Right atrium auricular region (tissue), 2 donors: ENCODE data around the gene ACOXL. TPM values are rescaled to one million over a fixed set of nuclear protein-coding genes. Genes with fewer than 3 reads are reported as not detected.

Source experiments
- DNase-seq: peaks from one replicate; pipeline ENCODE4 v3.0.0-alpha.2; 2019; ENCODE audit warnings: low spot score
- H3K27ac ChIP-seq, 2 donors: fragments of 200-600 bp; sonication (generic); 1 replicate in 1 of 2; 2 replicates in 1 of 2; pipeline ENCODE4 v1.5.1; 2016 to 2019
- H3K27me3 ChIP-seq, 2 donors: fragments of 200-600 bp; sonication (generic); one replicate each; pipeline versions ENCODE4 v1.5.1 to v1.6.0; 2017 to 2019
- H3K36me3 ChIP-seq: fragments of 200-600 bp; sonication (generic); one replicate; pipeline ENCODE4 v1.5.1; 2016
- H3K4me1 ChIP-seq, 2 donors: fragments of 200-600 bp; sonication (generic); one replicate each; pipeline versions ENCODE4 v1.5.1 to v1.6.0; 2017 to 2019
- H3K4me3 ChIP-seq, 2 donors: fragments of 200-600 bp; sonication (generic); 1 replicate in 1 of 2; 2 replicates in 1 of 2; pipeline ENCODE4 v1.5.1; 2017 to 2019; ENCODE audit warnings: mild to moderate bottlenecking in 1 of 2, moderate library complexity in 1 of 2
- H3K9me3 ChIP-seq, 2 donors: fragments of 200-600 bp; sonication (generic); one replicate each; pipeline ENCODE4 v1.5.1; 2019
- CTCF ChIP-seq, 2 donors: fragments of 200-600 bp; sonication (generic); IDR thresholded peaks; one replicate each; pipeline ENCODE4 v1.5.1; 2019; ENCODE audit warnings: antibody characterized with exemption in 2 of 2
- total RNA-seq, 2 donors: library from RNA; depleted of rRNA; stranded (reverse); fragments of >200 nt; gene quantifications; one replicate each; pipeline ENCODE4 v1.1.0, GENCODE V29; 2016

ACOXL gene
- total RNA-seq, 2 donors from 2014 or later, result 0.33 to 0.55 TPM

GRCh38 chr2:110860630-110861029 is 128.3 kb downstream of the ACOXL start:
- H3K9me3 ChIP-seq, result no peaks in the 10 kb centered on the region
- H3K27me3 ChIP-seq, result no peaks in the 10 kb centered on the region
- no peaks in the 10 kb centered on the region for H3K4me1 ChIP-seq
- H3K36me3 ChIP-seq, result no peaks in the 10 kb centered on the region
- no peak overlapping the region for H3K27ac ChIP-seq
- no peak for DNase-seq
- H3K4me3 ChIP-seq, result no peak overlapping the region
- no peak for TF ChIP-seq CTCF (IDR thresholded peaks at IDR 0.05)

DNA sequence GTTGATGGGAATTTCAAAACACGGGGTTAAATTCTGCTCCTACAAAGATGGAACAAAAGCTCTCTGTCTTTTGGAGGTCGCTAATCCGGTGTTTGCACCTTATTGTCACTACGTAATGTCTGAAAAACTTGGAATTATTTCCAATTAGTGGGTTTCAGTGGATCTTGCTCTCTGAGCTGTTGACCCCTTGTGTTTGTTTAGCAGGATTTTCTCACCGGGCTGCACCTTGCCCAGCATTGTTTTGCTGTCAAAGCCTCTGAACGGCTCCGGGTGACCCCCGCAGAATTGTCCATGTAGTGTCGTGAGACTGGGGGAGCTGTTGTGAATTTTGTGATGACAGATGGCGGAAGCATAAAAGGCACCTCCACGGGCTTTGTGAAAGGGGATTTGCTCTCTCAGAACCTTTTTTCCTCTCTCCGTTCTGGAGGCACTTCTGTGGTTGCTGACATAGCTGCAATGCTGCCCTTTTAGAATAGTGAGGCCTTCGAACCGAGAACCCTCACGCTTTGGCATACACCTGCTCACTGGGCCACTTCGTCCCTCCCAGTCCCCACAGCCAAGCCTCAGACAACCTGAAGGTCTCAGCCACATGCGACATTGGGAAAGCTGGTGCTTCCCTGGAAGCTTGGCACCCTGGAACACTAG is 129.4 kb downstream of the ACOXL start:
- no peak overlapping the region for H3K27ac ChIP-seq
- no peak for DNase-seq
- no peaks in the 10 kb centered on the region for H3K27me3 ChIP-seq
- no peaks in the 10 kb centered on the region for H3K9me3 ChIP-seq
- no peaks in the 10 kb centered on the region for H3K4me1 ChIP-seq
- no peaks in the 10 kb centered on the region for H3K36me3 ChIP-seq
- no peak for TF ChIP-seq CTCF (IDR thresholded peaks at IDR 0.05)
- no peak overlapping the region for H3K4me3 ChIP-seq

DNA sequence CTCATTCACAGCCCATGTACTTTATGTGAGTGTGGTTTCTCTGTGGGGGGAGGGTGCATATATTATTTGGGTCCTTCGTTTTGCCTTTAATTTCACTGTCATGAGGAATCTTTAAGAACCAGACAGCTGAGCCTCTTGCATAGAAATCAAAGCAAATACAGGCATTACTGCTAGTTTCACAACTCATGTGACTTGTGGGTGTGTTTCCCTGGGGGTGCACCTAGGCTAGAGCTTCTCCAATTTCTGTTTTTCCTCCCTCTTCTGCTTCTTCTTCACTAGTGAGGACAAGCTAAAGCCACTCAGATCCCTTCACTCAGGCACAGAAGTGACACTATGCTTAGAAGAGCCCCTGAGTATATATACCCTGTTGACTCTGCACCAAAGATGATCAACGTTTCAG is 131.4 kb downstream of the ACOXL start:
- TF ChIP-seq CTCF (IDR thresholded peaks at IDR 0.05), result no peak
- H3K9me3 ChIP-seq, result no peaks in the 10 kb centered on the region
- H3K27ac ChIP-seq, result no peak overlapping the region
- H3K4me1 ChIP-seq, result no peaks in the 10 kb centered on the region
- no peaks in the 10 kb centered on the region for H3K27me3 ChIP-seq
- no peak overlapping the region for H3K4me3 ChIP-seq
- no peaks in the 10 kb centered on the region for H3K36me3 ChIP-seq
- DNase-seq, result no peak

- H3K27me3 ChIP-seq, result no peaks in the 10 kb centered on the region
Measured at GRCh38 chr2:110864176-110864575, 131.8 kb downstream of the ACOXL start.

GRCh38 chr2:110864731-110865130 is 132.4 kb downstream of the ACOXL start:
- H3K27ac ChIP-seq, result no peak overlapping the region
- H3K9me3 ChIP-seq, result no peaks in the 10 kb centered on the region
- H3K4me3 ChIP-seq, result no peak overlapping the region
- H3K36me3 ChIP-seq, result no peaks in the 10 kb centered on the region
- TF ChIP-seq CTCF (IDR thresholded peaks at IDR 0.05), result no peak
- H3K27me3 ChIP-seq, result no peaks in the 10 kb centered on the region
- no peaks in the 10 kb centered on the region for H3K4me1 ChIP-seq
- no peak for DNase-seq

More at GRCh38 chr2:110864176-110864575, 131.8 kb downstream of the ACOXL start:
- H3K36me3 ChIP-seq, result no peaks in the 10 kb centered on the region
- no peaks in the 10 kb centered on the region for H3K4me1 ChIP-seq
- H3K4me3 ChIP-seq, result no peak overlapping the region
- no peak overlapping the region for H3K27ac ChIP-seq
- no peak for DNase-seq
- H3K9me3 ChIP-seq, result no peaks in the 10 kb centered on the region
- no peak for TF ChIP-seq CTCF (IDR thresholded peaks at IDR 0.05)

- no peaks in the 10 kb centered on the region for H3K36me3 ChIP-seq
- no peaks in the 10 kb centered on the region for H3K4me1 ChIP-seq
- H3K4me3 ChIP-seq, result no peak overlapping the region
- no peak for DNase-seq
- no peaks in the 10 kb centered on the region for H3K9me3 ChIP-seq
- TF ChIP-seq CTCF (IDR thresholded peaks at IDR 0.05), result no peak
- H3K27me3 ChIP-seq, result no peaks in the 10 kb centered on the region
- no peak overlapping the region for H3K27ac ChIP-seq
Measured at GRCh38 chr2:110865188-110865587, 132.8 kb downstream of the ACOXL start.
